ENCODE results near the gene KCNMA1.

KCNMA1 gene

GRCh38 chr10:77261146-77261545, 376.5 kb downstream of the KCNMA1 start:
- TF ChIP-seq CTCF (IDR thresholded peaks at IDR 0.05; ENCODE audit: low read depth, low read length) = no peak

GRCh38 chr10:77259171-77259874, 378.3 kb downstream of the KCNMA1 start:
- TF ChIP-seq CTCF (IDR thresholded peaks at IDR 0.05; ENCODE audit: low read depth, low read length) = no peak
- no peak overlapping the region for H3K4me3 ChIP-seq (ENCODE audit: low read depth, low read length)

More at GRCh38 chr10:77261146-77261545, 376.5 kb downstream of the KCNMA1 start:
- H3K4me3 ChIP-seq (ENCODE audit: low read depth, low read length) = no peak overlapping the region

- no peak overlapping the region for H3K4me3 ChIP-seq (ENCODE audit: low read depth, low read length)
- no peak for TF ChIP-seq CTCF (IDR thresholded peaks at IDR 0.05; ENCODE audit: low read depth, low read length)
These were observed 381.3 kb downstream of the KCNMA1 start for GRCh38 chr10:77256346-77256745.

GRCh38 chr10:77253556-77254064, 384.0 kb downstream of the KCNMA1 start:
- H3K4me3 ChIP-seq (ENCODE audit: low read depth, low read length) = no peak overlapping the region
- no peak for TF ChIP-seq CTCF (IDR thresholded peaks at IDR 0.05; ENCODE audit: low read depth, low read length)

GRCh38 chr10:77253147-77253545, 384.5 kb downstream of the KCNMA1 start:
- no peak for TF ChIP-seq CTCF (IDR thresholded peaks at IDR 0.05; ENCODE audit: low read depth, low read length)
- H3K4me3 ChIP-seq (ENCODE audit: low read depth, low read length) = no peak overlapping the region

- TF ChIP-seq CTCF (IDR thresholded peaks at IDR 0.05; ENCODE audit: low read depth, low read length) = no peak
- no peak overlapping the region for H3K4me3 ChIP-seq (ENCODE audit: low read depth, low read length)
These were observed 385.0 kb downstream of the KCNMA1 start for GRCh38 chr10:77252380-77253146.
